ENCODE data around the gene LMF1.
A peak's percentile ranks its signal among the peaks of the same experiment; 100 is the strongest.

LMF1 gene

GRCh38 chr16:851209-851810 is 119.5 kb downstream of the LMF1 start:
- Histone ChIP-seq H3K36me3 (peaks cover 0 to 38% (median 23%) of the 10 kb centered on the region in 11 experiments; a peak in 14 of 22 replicates), H3K27ac (no peak overlapping the region), H3K4me1 (peaks cover 0 to 4% (median 0%) of the 10 kb centered on the region in 10 experiments; a peak in 2 of 20 replicates), H3K4me2 (no peak overlapping the region), H3K9me3 (replicated peaks in 1 of 11) (peaks cover 73 to 96% (median 90%) of the 10 kb centered on the region in 11 experiments), H3K4me3 (peak overlapping the region in 1 of 10 experiments; percentile 31; a peak in 3 of 20 replicates), H3K27me3 (0 out of 22 replicates have a peak, but pooled peaks cover 0 to 2% (median 0%) of the 10 kb centered on the region in 11 experiments), H4K20me1 (no peaks in the 10 kb centered on the region), H3K9ac (no peak overlapping the region)
- TF ChIP-seq Cebpa-rat (IDR thresholded peaks at IDR 0.05): no peak

DNA sequence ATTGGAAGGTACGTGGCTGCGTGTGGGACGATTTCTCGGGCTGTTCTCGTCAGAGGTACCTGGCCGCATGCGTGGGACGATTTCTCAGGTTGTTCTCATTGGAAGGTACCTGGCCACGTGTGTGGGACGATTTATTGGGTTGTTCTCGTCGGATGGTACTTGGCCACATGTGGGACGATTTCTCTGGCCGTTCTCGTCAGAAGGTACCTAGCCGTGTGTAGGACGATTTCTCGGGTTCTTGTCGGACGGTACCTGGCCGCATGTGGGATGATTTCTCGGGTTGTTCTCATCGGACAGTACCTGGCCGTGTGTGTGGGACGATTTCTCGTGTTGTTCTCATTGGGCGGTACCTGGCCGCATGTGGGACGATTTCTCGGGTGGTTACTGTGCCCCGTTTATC is 120.1 kb downstream of the LMF1 start:
- Histone ChIP-seq H3K4me1 (peaks cover 4 to 10% (median 5%) of the 10 kb centered on the region in 10 experiments; a peak in 19 of 20 replicates), H3K4me2 (no peak overlapping the region), H3K27me3 (peaks cover 0 to 8% (median 3%) of the 10 kb centered on the region in 11 experiments; a peak in 9 of 22 replicates), H3K4me3 (peak overlapping the region in 2 of 10 experiments; percentile 1 to 31; a peak in 2 of 20 replicates), H3K9me3 (replicated peaks in 1 of 11) (peaks cover 67 to 90% (median 85%) of the 10 kb centered on the region in 11 experiments), H3K9ac (no peak overlapping the region), H4K20me1 (no peaks in the 10 kb centered on the region), H3K36me3 (peaks cover 0 to 31% (median 17%) of the 10 kb centered on the region in 11 experiments; a peak in 13 of 22 replicates), H3K27ac (no peak overlapping the region)
- no peak for TF ChIP-seq Cebpa-rat (IDR thresholded peaks at IDR 0.05)

- H3K4me2 ChIP-seq: no peak overlapping the region
- peaks cover 0 to 13% (median 0%) of the 10 kb centered on the region in 11 experiments; a peak in 7 of 22 replicates for H3K36me3 ChIP-seq
- no peak overlapping the region for H3K4me3 ChIP-seq
- peaks cover 58 to 71% (median 66%) of the 10 kb centered on the region in 11 experiments for H3K9me3 ChIP-seq (replicated peaks in 1 of 11)
- no peaks in the 10 kb centered on the region for H4K20me1 ChIP-seq
- peaks cover 6 to 27% (median 17%) of the 10 kb centered on the region in 11 experiments; a peak in 18 of 22 replicates for H3K27me3 ChIP-seq
- H3K4me1 ChIP-seq: peaks cover 14 to 26% (median 19%) of the 10 kb centered on the region in 10 experiments; a peak in 19 of 20 replicates
- no peak overlapping the region for H3K9ac ChIP-seq
- no peak for TF ChIP-seq Cebpa-rat (IDR thresholded peaks at IDR 0.05)
- H3K27ac ChIP-seq: no peak overlapping the region
Observed at GRCh38 chr16:848510-849253, 122.1 kb downstream of the LMF1 start.

DNA sequence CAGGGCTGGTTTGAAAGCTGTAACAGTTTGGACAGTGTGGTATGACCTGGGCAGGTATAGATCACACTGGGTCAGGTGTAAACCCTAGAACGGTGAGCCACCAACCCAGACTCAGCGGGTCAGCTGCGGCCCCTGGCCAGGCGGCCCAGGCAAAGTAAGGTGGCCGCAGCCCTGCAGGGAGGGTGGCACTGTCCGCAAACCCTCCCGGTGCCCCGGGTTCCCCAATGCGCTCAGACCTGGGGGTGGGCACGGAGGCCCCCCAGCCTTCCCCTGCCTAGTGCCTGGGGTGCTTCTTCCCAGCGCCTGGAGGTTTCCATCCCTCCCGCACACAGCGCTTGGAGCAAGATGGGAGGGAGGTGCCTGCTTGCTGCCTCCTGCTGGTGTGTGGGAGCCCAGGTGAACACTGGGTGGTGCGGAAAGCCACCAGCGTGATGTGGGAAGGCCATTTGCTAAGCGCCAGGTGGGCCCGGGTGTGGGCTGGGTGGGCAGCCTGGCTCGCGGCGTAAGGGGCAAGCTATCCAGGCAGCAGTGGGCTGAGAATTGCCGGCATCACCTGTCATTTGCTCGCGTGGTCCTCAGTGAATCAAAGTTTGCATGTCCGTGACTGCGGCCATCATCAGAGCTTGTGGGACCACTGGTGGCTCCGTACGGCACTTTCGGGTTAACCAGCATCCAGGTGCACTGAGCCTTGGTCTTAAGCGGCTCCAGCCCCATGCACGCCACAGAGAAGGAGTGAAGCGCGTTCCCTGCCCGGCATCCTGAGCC is 122.9 kb downstream of the LMF1 start:
- Histone ChIP-seq H4K20me1 (no peaks in the 10 kb centered on the region), H3K9me3 (replicated peaks in 1 of 11) (peaks cover 58 to 66% (median 64%) of the 10 kb centered on the region in 11 experiments), H3K9ac (no peak overlapping the region), H3K4me1 (peaks cover 15 to 30% (median 23%) of the 10 kb centered on the region in 10 experiments; a peak in 19 of 20 replicates), H3K27ac (no peak overlapping the region), H3K27me3 (peaks cover 6 to 27% (median 17%) of the 10 kb centered on the region in 11 experiments; a peak in 18 of 22 replicates), H3K4me3 (no peak overlapping the region), H3K4me2 (no peak overlapping the region), H3K36me3 (peaks cover 0 to 9% (median 0%) of the 10 kb centered on the region in 11 experiments; a peak in 2 of 22 replicates)
- TF ChIP-seq Cebpa-rat (IDR thresholded peaks at IDR 0.05): no peak

DNA sequence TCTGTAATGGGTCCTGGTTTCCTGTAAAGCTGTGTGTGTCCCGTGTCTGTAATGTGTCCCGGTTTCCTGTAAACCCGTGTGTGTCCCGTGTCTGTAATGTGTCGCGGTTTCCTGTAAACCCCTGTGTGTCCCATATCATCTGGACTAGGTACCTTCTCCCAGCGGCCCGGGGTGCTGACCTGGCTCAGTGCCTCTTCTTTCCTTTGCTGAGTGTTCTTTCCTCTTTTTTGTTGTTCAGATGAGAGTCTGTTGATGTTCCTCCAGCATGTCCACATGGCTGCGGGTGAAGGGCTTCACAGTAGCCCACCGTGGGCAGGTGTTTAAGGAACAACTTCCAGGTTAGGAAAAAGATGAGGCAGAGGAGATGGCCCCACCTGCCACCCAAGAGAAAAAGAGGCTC is 123.6 kb downstream of the LMF1 start:
- H4K20me1 ChIP-seq: no peaks in the 10 kb centered on the region
- peaks cover 53 to 59% (median 57%) of the 10 kb centered on the region in 11 experiments for H3K9me3 ChIP-seq (replicated peaks in 1 of 11)
- H3K4me3 ChIP-seq: no peak overlapping the region
- H3K9ac ChIP-seq: no peak overlapping the region
- peaks cover 6 to 27% (median 17%) of the 10 kb centered on the region in 11 experiments; a peak in 18 of 22 replicates for H3K27me3 ChIP-seq
- H3K4me1 ChIP-seq: peaks cover 20 to 33% (median 30%) of the 10 kb centered on the region in 10 experiments
- peaks cover 0 to 9% (median 0%) of the 10 kb centered on the region in 11 experiments; a peak in 2 of 22 replicates for H3K36me3 ChIP-seq
- H3K4me2 ChIP-seq: no peak overlapping the region
- TF ChIP-seq Cebpa-rat (IDR thresholded peaks at IDR 0.05): no peak
- no peak overlapping the region for H3K27ac ChIP-seq

DNA sequence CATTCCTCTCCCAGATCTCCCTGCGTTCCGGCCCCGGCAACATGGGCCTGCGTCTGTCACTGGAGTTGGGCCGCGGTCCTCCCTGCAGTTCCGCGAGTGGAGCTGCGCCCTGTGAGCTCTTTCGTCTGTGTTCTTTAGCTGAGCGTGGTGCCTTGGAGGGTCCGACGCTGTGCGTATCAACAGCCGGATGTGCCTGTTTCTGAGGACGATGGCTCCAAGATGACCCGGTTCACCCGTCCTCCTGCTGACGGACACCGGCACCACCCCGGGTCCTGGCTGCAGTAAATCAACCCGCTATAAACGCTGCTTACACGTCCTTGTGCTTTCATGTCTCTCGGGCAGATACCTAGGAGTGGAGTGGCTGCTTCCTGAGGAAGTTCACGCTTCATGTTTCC is 125.4 kb downstream of the LMF1 start:
- H3K27ac ChIP-seq: no peak overlapping the region
- H3K9me3 ChIP-seq (replicated peaks in 1 of 11): peaks cover 35 to 41% (median 39%) of the 10 kb centered on the region in 11 experiments
- no peak for TF ChIP-seq Cebpa-rat (IDR thresholded peaks at IDR 0.05)
- H3K4me2 ChIP-seq: peak overlapping the region; percentile 66 to 88 (median 79)
- peak overlapping the region in 3 of 10 experiments; percentile 8 to 41 (median 22); a peak in 4 of 20 replicates for H3K4me3 ChIP-seq
- peaks cover 26 to 51% (median 48%) of the 10 kb centered on the region in 10 experiments for H3K4me1 ChIP-seq
- H3K9ac ChIP-seq: peak overlapping the region in 8 of 11 experiments; percentile 3 to 50 (median 20); a peak in 5 of 22 replicates
- H3K36me3 ChIP-seq: no peaks in the 10 kb centered on the region
- H4K20me1 ChIP-seq: no peaks in the 10 kb centered on the region
- peaks cover 6 to 27% (median 17%) of the 10 kb centered on the region in 11 experiments; a peak in 18 of 22 replicates for H3K27me3 ChIP-seq

DNA sequence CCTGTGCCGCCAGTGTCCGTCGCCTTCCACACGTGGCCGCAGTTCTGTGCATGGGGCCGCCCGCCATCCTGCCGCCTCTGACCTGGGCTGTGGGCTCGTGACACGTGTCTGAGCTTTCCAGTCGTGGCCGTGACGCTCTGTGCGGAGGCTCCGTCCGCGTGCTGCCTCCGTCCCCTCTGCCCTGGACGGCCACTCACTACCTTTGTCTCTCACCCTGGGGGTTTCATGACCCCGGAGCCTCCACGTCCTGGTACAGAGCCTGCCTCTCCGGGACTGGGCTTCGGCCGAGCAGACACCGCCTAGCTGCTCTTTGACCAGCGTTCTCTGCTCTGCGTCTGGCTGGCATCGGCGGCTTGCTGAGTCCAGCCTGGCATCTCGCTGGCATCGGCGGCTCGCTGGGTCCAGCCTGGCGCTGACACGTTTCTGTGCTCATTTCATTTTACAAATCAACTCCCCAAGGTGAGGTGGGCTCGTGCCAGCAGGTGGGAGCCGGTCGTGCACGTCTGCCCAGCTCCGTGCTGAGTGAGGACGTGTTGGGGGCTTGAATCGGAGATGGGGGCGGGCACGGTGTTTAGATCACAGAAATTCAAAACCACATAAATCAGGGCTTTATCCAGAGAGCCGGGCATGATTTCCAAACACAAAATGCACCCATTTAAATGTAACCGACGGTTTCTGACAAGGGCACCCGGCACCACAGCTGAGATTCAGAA is 126.0 kb downstream of the LMF1 start:
- Histone ChIP-seq H3K4me2 (peak overlapping the region; percentile 66 to 88 (median 79)), H3K4me1 (peaks cover 26 to 56% (median 53%) of the 10 kb centered on the region in 10 experiments), H4K20me1 (no peaks in the 10 kb centered on the region), H3K27me3 (peaks cover 6 to 27% (median 17%) of the 10 kb centered on the region in 11 experiments; a peak in 18 of 22 replicates), H3K36me3 (no peaks in the 10 kb centered on the region), H3K9me3 (replicated peaks in 1 of 11) (peaks cover 29 to 36% (median 33%) of the 10 kb centered on the region in 11 experiments), H3K9ac (peak overlapping the region in 7 of 11 experiments; percentile 3 to 50 (median 21); a peak in 4 of 22 replicates), H3K4me3 (peak overlapping the region in 2 of 10 experiments; percentile 8 to 41; a peak in 2 of 20 replicates), H3K27ac (no peak overlapping the region)
- no peak for TF ChIP-seq Cebpa-rat (IDR thresholded peaks at IDR 0.05)

DNA sequence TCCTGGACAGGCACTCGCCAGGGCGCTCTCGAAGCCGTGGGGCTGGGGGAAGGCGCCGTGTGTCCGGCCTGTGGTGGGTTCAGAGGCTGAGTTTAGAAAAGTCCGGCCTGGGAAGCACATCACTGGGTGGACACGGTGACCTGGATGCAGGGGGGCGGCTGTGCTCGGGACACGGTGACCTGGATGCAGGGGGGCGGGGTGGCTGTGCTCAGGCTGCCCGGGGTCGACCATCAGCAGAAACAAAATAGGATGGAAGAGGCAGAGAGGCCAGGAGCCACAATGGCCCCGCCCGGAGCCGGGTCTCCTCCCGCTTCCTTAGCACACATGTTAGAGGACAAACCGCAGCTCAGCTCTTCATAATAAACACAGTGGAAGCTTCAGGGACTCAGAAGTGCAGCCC is 127.0 kb downstream of the LMF1 start:
- Histone ChIP-seq H3K27me3 (peaks cover 6 to 27% (median 17%) of the 10 kb centered on the region in 11 experiments; a peak in 18 of 22 replicates), H3K4me1 (peaks cover 26 to 65% (median 56%) of the 10 kb centered on the region in 10 experiments)
- TF ChIP-seq Cebpa-rat (IDR thresholded peaks at IDR 0.05): no peak

More for the DNA sequence above, 127.0 kb downstream of the LMF1 start:
- no peaks in the 10 kb centered on the region for H4K20me1 ChIP-seq
- H3K9me3 ChIP-seq (replicated peaks in 1 of 11): peaks cover 19 to 25% (median 23%) of the 10 kb centered on the region in 11 experiments
- no peak overlapping the region for H3K9ac ChIP-seq
- peak overlapping the region in 1 of 11 experiments; percentile 33; a peak in 1 of 22 replicates for H3K4me2 ChIP-seq
- no peak overlapping the region for H3K4me3 ChIP-seq
- no peak overlapping the region for H3K27ac ChIP-seq
- no peaks in the 10 kb centered on the region for H3K36me3 ChIP-seq
